Amniotic epithelial cell (primary cell): ENCODE data around the gene ZNF281.
"Not testable (repeated sequence)": the region's sequence is repeated elsewhere in the genome, so short reads cannot be mapped to it uniquely, and the experiment has no call there.

Source experiments
- DNase-seq: peaks from one replicate; pipeline ENCODE4 v3.0.0-alpha.2; 2010; ENCODE audit warnings: low read depth

The ZNF281 gene

GRCh38 chr1:200364091-200364759 is 45.6 kb downstream of the ZNF281 start:
- peak; percentile 51 for DNase-seq

DNA sequence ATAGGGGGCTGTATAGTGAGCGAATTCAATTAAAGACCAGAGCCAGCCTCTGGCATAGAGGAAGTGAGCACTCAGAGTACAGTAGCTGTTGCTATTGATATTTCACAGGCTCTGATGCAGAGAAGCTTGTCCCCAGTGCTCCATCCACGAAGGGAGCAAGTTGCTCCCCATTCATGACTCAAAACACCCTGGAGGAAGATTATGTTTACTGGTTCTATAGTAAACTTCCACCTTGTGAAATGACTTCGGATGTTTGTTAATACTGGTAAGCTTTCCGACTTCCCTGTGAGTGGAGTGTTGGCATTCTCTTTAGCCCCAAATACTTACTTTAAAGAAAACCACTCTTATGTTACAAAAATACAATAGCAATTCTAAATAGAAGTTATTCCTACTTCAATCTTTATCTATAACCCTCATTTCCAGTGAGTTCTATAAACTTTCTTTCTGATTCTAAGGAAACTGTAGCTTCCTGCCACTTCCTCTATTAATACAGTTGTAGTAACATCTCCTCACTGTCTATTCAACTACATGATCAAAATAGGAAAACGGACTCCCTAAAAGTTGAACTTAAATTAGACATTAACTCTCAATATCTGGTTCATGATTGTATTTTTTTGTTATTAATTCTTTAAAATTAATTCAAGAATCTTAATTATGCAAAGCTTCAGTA is 46.4 kb downstream of the ZNF281 start:
- no peak for DNase-seq

DNA sequence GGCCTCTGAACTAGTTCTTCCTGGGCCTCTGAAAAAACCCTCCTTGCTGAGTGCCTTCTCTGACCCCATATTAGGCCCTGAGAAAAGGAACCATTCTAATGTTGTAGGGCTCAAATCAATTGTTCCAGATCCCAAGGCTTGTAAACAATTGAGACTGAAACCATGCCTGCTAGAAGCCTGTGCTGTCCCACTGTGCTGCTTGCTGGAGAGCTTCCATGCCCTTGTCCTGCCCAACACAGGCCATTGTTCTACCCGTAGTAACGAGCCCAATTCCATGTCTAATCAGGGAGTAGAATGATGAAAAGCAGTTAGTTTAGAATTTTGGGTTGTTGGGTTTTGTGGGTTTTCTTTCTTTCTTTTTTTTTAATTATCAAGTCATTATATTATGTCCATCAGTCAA is 47.4 kb downstream of the ZNF281 start:
- DNase-seq, result no peak

DNA sequence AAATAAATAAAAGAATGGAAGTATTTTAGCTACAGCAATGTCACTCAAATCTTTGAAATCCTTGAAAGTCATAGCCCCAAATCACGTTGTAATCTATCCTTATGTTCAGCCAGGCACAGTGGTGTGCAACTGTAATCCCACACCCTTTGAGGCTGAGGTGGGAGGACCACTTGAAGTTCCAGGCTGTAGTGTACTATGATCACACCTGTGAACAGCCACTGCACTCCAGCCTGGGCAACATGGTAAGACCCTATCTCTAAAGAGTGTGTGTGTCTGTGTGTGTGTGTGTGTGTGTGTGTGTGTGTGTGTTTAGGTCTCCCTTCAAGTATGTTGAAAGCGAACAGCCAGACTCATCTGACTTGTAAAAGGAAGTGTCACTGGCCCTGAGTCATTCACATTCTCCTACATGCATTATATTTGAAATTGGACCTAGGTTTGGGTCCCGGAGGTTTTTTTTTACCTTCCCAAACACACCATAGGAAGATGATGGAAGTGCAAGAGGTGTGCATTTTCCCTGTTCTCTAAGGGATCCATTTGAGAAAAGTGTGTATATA is 50.1 kb downstream of the ZNF281 start:
- DNase-seq, result peak; percentile 65

DNA sequence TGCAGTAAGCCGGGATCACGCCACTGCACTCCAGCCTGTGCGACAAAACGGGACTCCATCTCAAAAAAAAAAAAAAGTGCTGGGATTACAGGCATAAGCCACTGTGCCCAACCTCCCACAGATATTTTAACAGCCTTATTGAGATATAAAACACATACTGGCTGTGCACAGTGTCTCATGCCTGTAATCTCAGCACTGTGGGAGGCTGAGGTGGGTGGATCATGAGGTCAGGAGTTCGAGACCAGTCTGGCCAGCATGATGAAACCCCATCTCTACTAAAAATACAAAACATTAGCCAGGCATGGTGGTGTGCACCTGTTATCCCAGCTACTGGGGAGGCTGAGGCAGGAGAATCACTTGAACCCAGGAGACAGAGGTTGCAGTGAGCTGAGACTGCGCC is 51.9 kb downstream of the ZNF281 start:
- not testable (repeated sequence) for DNase-seq

DNA sequence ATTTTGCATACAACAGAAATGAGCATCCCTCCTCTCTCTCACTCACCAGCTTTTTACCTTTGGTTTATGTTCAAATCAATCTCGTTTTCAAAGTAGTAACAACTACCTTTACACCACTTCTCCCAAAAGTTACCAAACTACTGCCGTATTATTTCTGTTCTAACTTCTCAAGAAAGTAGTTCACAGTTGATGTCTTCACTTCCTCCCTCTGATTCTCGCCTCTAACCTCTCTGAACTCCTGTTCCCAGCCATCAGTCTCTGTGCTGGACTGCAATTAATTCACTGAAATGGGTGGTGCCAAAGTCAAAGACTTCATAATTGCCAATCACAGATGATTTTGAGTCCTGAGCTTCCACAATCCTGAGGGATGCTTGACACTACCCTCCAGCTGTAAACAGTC is 54.0 kb downstream of the ZNF281 start:
- no peak for DNase-seq
